CD4-positive, alpha-beta T cell treated with Interleukin-17A for 1 hour (primary cell): Measurements from ENCODE around the gene TBX2.
"Not testable (repeated sequence)": the region's sequence is repeated elsewhere in the genome, so short reads cannot be mapped to it uniquely, and the experiment has no call there.

Experiments
- DNase-seq: peaks from one replicate; pipeline ENCODE4 v3.0.0-alpha.2; 2020

The TBX2 gene

GRCh38 chr17:61440697-61441096 is 41.1 kb downstream of the TBX2 start:
- no peak for DNase-seq

- not testable (repeated sequence) for DNase-seq
Measured at GRCh38 chr17:61441507-61441906, 41.9 kb downstream of the TBX2 start.

GRCh38 chr17:61442136-61442775 is 42.6 kb downstream of the TBX2 start:
- no peak for DNase-seq

- no peak for DNase-seq
Measured at GRCh38 chr17:61442878-61443474, 43.3 kb downstream of the TBX2 start.

GRCh38 chr17:61443475-61443882 is 43.8 kb downstream of the TBX2 start:
- no peak for DNase-seq

- DNase-seq, result no peak
Measured at GRCh38 chr17:61444075-61444474, 44.4 kb downstream of the TBX2 start.

GRCh38 chr17:61444831-61445230 is 45.2 kb downstream of the TBX2 start:
- no peak for DNase-seq

- DNase-seq, result no peak
Measured at GRCh38 chr17:61447358-61447757, 47.7 kb downstream of the TBX2 start.

GRCh38 chr17:61448042-61448441 is 48.4 kb downstream of the TBX2 start:
- no peak for DNase-seq

- DNase-seq, result not testable (repeated sequence)
Measured at GRCh38 chr17:61449140-61449539, 49.5 kb downstream of the TBX2 start.

GRCh38 chr17:61449707-61450640 is 50.3 kb downstream of the TBX2 start:
- no peak for DNase-seq

- no peak for DNase-seq
Measured at GRCh38 chr17:61450641-61451537, 51.2 kb downstream of the TBX2 start.

GRCh38 chr17:61451538-61452300 is 52.1 kb downstream of the TBX2 start:
- DNase-seq, result no peak

GRCh38 chr17:61452301-61453290 is 53.0 kb downstream of the TBX2 start, which contains the start of gene TBX4:
TSS of gene TBX4 (plus strand) at chr17:61452422. CDS start at chr17:61456491, 4,069 bp downstream.
- no peak for DNase-seq

- DNase-seq, result no peak
Measured at GRCh38 chr17:61453566-61454380, 54.1 kb downstream of the TBX2 start.

- no peak for DNase-seq
Measured at GRCh38 chr17:61454381-61455323, 55.0 kb downstream of the TBX2 start.

GRCh38 chr17:61455324-61456060 is 55.8 kb downstream of the TBX2 start:
- DNase-seq, result no peak
